Liver (tissue), 3 donors: ENCODE data around the gene POFUT1.

ENCODE experiments used
- ATF3 ChIP-seq: IDR thresholded peaks from 2 replicates; pipeline ENCODE4 v1.6.1; 2016; ENCODE audit warnings: antibody characterized with exemption
- REST ChIP-seq: IDR thresholded peaks from 2 replicates; pipeline ENCODE4 v1.6.1; 2016; ENCODE audit warnings: antibody characterized with exemption, mild to moderate bottlenecking
- YY1 ChIP-seq: IDR thresholded peaks from 2 replicates; pipeline ENCODE4 v1.6.1; 2016; ENCODE audit warnings: antibody characterized with exemption, mild to moderate bottlenecking
- TF ChIP-seq, protein P1 (sequence below): fragments of 150-350 bp; IDR thresholded peaks from 2 replicates; pipeline ENCODE4 v1.5.1; 2017; ENCODE audit warnings: improper control_type of control experiment, low read depth, low read length; ENCODE audit not compliant: missing input control
- donor health status: healthy.
- donor health status: healthy.

DNA sequence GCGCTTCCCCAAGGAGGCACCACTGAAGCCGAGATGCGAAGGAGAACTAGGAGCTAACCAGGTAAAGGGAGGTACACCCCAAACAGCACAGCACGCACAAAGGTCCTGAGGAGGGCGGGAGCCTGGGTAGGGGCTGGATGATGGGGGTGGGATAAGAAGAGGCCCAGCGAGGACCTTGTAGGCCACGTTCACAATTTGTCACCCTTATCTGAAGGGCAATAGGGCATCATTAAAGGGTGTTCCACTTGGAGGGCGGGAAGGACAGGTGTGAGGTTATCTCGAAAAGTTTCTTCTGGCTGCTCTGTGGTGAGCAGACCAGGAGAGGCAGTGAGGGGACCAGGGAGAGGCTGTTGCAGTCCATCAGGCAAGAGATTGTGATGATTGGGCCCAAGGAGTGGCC, 25.6 kb downstream of the POFUT1 start:
- TF ChIP-seq, protein P1, sequence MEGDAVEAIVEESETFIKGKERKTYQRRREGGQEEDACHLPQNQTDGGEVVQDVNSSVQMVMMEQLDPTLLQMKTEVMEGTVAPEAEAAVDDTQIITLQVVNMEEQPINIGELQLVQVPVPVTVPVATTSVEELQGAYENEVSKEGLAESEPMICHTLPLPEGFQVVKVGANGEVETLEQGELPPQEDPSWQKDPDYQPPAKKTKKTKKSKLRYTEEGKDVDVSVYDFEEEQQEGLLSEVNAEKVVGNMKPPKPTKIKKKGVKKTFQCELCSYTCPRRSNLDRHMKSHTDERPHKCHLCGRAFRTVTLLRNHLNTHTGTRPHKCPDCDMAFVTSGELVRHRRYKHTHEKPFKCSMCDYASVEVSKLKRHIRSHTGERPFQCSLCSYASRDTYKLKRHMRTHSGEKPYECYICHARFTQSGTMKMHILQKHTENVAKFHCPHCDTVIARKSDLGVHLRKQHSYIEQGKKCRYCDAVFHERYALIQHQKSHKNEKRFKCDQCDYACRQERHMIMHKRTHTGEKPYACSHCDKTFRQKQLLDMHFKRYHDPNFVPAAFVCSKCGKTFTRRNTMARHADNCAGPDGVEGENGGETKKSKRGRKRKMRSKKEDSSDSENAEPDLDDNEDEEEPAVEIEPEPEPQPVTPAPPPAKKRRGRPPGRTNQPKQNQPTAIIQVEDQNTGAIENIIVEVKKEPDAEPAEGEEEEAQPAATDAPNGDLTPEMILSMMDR: no peak
- no peak for TF ChIP-seq REST
- TF ChIP-seq YY1: no peak
- TF ChIP-seq ATF3: no peak
